Stimulated activated naive CD8-positive, alpha-beta T cell treated with anti-CD3 and anti-CD28 coated beads, Interleukin-15, amount 100 ng/mL, for 72 hours (primary cell): ENCODE data around the gene LRP2BP.
"Not testable (repeated sequence)": the region's sequence is repeated elsewhere in the genome, so short reads cannot be mapped to it uniquely, and the experiment has no call there.

ENCODE experiments used
- ATAC-seq: fragments of 150-1000 bp; cut with Tn5 transposase; 2 replicates; pipeline ENCODE4 v1.10.0; 2021; ENCODE audit warnings: mild to moderate bottlenecking, moderate library complexity
- DNase-seq, 2 donors: peaks; one replicate each; pipeline ENCODE4 v3.0.0; 2021 to 2022
- H3K27ac Mint-ChIP-seq, 2 donors: one replicate each; pipeline ENCODE4 v1.8.0; 2022; ENCODE audit warnings: mild to moderate bottlenecking in 2 of 2, mixed read lengths in 2 of 2, moderate library complexity in 2 of 2
- H3K27me3 Mint-ChIP-seq: one replicate; pipeline ENCODE4 v1.8.0; 2022; ENCODE audit warnings: mixed read lengths
- H3K4me1 Mint-ChIP-seq: one replicate; pipeline ENCODE4 v1.8.0; 2022; ENCODE audit warnings: mild to moderate bottlenecking, mixed read lengths
- H3K4me3 Mint-ChIP-seq, 2 donors: one replicate each; pipeline ENCODE4 v1.8.0; 2022; ENCODE audit warnings: mild to moderate bottlenecking in 2 of 2, mixed read lengths in 2 of 2, moderate library complexity in 1 of 2
- H3K9me3 Mint-ChIP-seq, 2 donors: one replicate each; pipeline ENCODE4 v1.8.0; 2022; ENCODE audit warnings: mixed read lengths in 2 of 2

LRP2BP gene

GRCh38 chr4:185381288-185382196 lies 14.2 kb downstream of the LRP2BP start:
- Mint-ChIP-seq H3K27me3 (peaks cover 27% of the 10 kb centered on the region), H3K27ac (no peak overlapping the region)
- DNase-seq, result no peak

GRCh38 chr4:185380320-185380719 lies 15.4 kb downstream of the LRP2BP start:
- Mint-ChIP-seq H3K4me1 (peaks cover 6% of the 10 kb centered on the region), H3K27me3 (peaks cover 17% of the 10 kb centered on the region), H3K27ac (peak overlapping the region in 1 of 2 donors; percentile 48), H3K4me3 (no peak overlapping the region), H3K9me3 (peaks cover 16 to 18% of the 10 kb centered on the region in 2 donors)
- DNase-seq, result no peak
- no peak for ATAC-seq

More at GRCh38 chr4:185381288-185382196, 14.2 kb downstream of the LRP2BP start:
- H3K4me3 Mint-ChIP-seq, result no peak overlapping the region
- peaks cover 7% of the 10 kb centered on the region for H3K4me1 Mint-ChIP-seq
- ATAC-seq, result no peak
- H3K9me3 Mint-ChIP-seq, result peaks cover 16 to 18% of the 10 kb centered on the region in 2 donors

- Mint-ChIP-seq H3K4me3 (no peak overlapping the region), H3K4me1 (no peaks in the 10 kb centered on the region), H3K27me3 (peaks cover 11% of the 10 kb centered on the region), H3K27ac (peak overlapping the region in 1 of 2 donors; percentile 48), H3K9me3 (peaks cover 16 to 18% of the 10 kb centered on the region in 2 donors)
- DNase-seq (no peak), ATAC-seq (no peak)
Measured at GRCh38 chr4:185379326-185380295, 16.1 kb downstream of the LRP2BP start.

- Mint-ChIP-seq H3K4me3 (no peak overlapping the region), H3K4me1 (no peaks in the 10 kb centered on the region), H3K27ac (no peak overlapping the region), H3K9me3 (peaks cover 16 to 18% of the 10 kb centered on the region in 2 donors), H3K27me3 (no peaks in the 10 kb centered on the region)
- ATAC-seq, result no peak
- DNase-seq, result no peak
Measured at GRCh38 chr4:185378264-185378663, 17.5 kb downstream of the LRP2BP start.

GRCh38 chr4:185374573-185374972 lies 21.2 kb downstream of the LRP2BP start:
- peaks cover 0 to 2% of the 10 kb centered on the region in 2 donors for H3K9me3 Mint-ChIP-seq
- H3K27ac Mint-ChIP-seq, result no peak overlapping the region
- H3K27me3 Mint-ChIP-seq, result no peaks in the 10 kb centered on the region
- H3K4me1 Mint-ChIP-seq, result no peaks in the 10 kb centered on the region
- ATAC-seq, result no peak
- DNase-seq, result no peak
- H3K4me3 Mint-ChIP-seq, result no peak overlapping the region

- Mint-ChIP-seq H3K9me3 (no peaks in the 10 kb centered on the region), H3K27ac (no peak overlapping the region), H3K27me3 (no peaks in the 10 kb centered on the region), H3K4me1 (no peaks in the 10 kb centered on the region), H3K4me3 (no peak overlapping the region)
- DNase-seq (no peak), ATAC-seq (no peak)
Measured at GRCh38 chr4:185374027-185374426, 21.7 kb downstream of the LRP2BP start.

- no peak for ATAC-seq
- H3K4me1 Mint-ChIP-seq, result no peaks in the 10 kb centered on the region
- no peak overlapping the region for H3K27ac Mint-ChIP-seq
- H3K27me3 Mint-ChIP-seq, result no peaks in the 10 kb centered on the region
- no peak for DNase-seq
- H3K9me3 Mint-ChIP-seq, result no peaks in the 10 kb centered on the region
- H3K4me3 Mint-ChIP-seq, result no peak overlapping the region
Measured at GRCh38 chr4:185371702-185372101, 24.0 kb downstream of the LRP2BP start.

GRCh38 chr4:185370268-185370949 lies 25.3 kb downstream of the LRP2BP start:
- no peaks in the 10 kb centered on the region for H3K9me3 Mint-ChIP-seq
- H3K4me1 Mint-ChIP-seq, result no peaks in the 10 kb centered on the region
- H3K4me3 Mint-ChIP-seq, result no peak overlapping the region
- no peak for DNase-seq
- ATAC-seq, result no peak
- H3K27me3 Mint-ChIP-seq, result no peaks in the 10 kb centered on the region
- no peak overlapping the region for H3K27ac Mint-ChIP-seq

- Mint-ChIP-seq H3K27me3 (no peaks in the 10 kb centered on the region), H3K9me3 (no peaks in the 10 kb centered on the region), H3K4me3 (no peak overlapping the region), H3K4me1 (no peaks in the 10 kb centered on the region), H3K27ac (no peak overlapping the region)
- ATAC-seq, result no peak
- DNase-seq, result no peak
Measured at GRCh38 chr4:185369731-185370130, 26.0 kb downstream of the LRP2BP start.

GRCh38 chr4:185364886-185365285 lies 30.8 kb downstream of the LRP2BP start:
- Mint-ChIP-seq H3K4me3 (no peak overlapping the region), H3K27ac (no peak overlapping the region), H3K4me1 (no peaks in the 10 kb centered on the region), H3K9me3 (no peaks in the 10 kb centered on the region), H3K27me3 (no peaks in the 10 kb centered on the region)
- ATAC-seq (no peak), DNase-seq (no peak)

- ATAC-seq, result no peak
- no peak overlapping the region for H3K27ac Mint-ChIP-seq
- H3K4me1 Mint-ChIP-seq, result no peaks in the 10 kb centered on the region
- no peak for DNase-seq
- H3K9me3 Mint-ChIP-seq, result no peaks in the 10 kb centered on the region
- H3K27me3 Mint-ChIP-seq, result no peaks in the 10 kb centered on the region
- H3K4me3 Mint-ChIP-seq, result no peak overlapping the region
Measured at GRCh38 chr4:185363251-185363650, 32.5 kb downstream of the LRP2BP start.

- not testable (repeated sequence) for DNase-seq, H3K4me1 Mint-ChIP-seq, H3K4me3 Mint-ChIP-seq, H3K9me3 Mint-ChIP-seq, H3K27ac Mint-ChIP-seq, ATAC-seq, H3K27me3 Mint-ChIP-seq
Measured at GRCh38 chr4:185362570-185362969, 33.2 kb downstream of the LRP2BP start.

- no peak for ATAC-seq
- DNase-seq, result no peak
- Mint-ChIP-seq H3K9me3 (no peaks in the 10 kb centered on the region), H3K27ac (no peak overlapping the region), H3K27me3 (no peaks in the 10 kb centered on the region), H3K4me1 (no peaks in the 10 kb centered on the region), H3K4me3 (no peak overlapping the region)
Measured at GRCh38 chr4:185361872-185362271, 33.9 kb downstream of the LRP2BP start.

GRCh38 chr4:185359767-185360446 lies 35.8 kb downstream of the LRP2BP start:
- Mint-ChIP-seq H3K9me3 (no peaks in the 10 kb centered on the region), H3K27ac (no peak overlapping the region), H3K4me1 (no peaks in the 10 kb centered on the region), H3K4me3 (no peak overlapping the region), H3K27me3 (no peaks in the 10 kb centered on the region)
- DNase-seq (no peak), ATAC-seq (no peak)

GRCh38 chr4:185358959-185359358 lies 36.8 kb downstream of the LRP2BP start:
- Mint-ChIP-seq H3K4me3 (no peak overlapping the region), H3K4me1 (no peaks in the 10 kb centered on the region), H3K9me3 (no peaks in the 10 kb centered on the region), H3K27me3 (no peaks in the 10 kb centered on the region), H3K27ac (no peak overlapping the region)
- DNase-seq (no peak), ATAC-seq (no peak)
